ENCODE measurements around the gene NEGR1.

DNA sequence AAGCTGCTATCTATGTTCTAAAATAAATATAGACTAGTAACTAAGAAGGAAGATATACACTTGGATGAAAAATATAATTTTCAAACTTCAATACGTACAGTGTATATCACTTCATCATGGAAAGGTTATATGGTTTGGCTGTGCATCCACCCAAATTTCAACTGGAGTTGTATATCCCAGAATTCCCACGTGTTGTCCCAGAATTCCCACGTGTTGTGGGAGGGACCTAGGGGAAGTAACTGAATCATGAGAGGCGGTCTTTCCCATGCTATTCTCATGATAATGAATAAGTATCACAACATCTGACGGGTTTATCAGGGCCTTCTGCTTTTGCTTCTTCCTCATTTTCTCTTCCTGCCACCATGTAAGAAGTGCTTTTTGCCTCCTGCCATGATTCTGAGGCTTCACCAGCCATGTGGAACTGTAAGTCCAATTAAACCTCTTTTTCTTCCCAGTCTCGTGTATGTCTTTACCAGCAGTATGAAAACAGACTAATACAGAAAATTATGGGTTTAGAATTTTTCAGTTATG, 10.7 kb downstream of the NEGR1 start:
- no peak for TF ChIP-seq CTCF (IDR thresholded peaks at IDR 0.05)
- no peak for TF ChIP-seq POLR2AphosphoS5 (IDR thresholded peaks at IDR 0.05)
- TF ChIP-seq POLR2A (IDR thresholded peaks at IDR 0.05): no peak
- TF ChIP-seq EP300 (IDR thresholded peaks at IDR 0.05; ENCODE audit: low read depth): no peak

Data from transverse colon (tissue), 4 donors.